CD14-positive monocyte (primary cell): ENCODE data around the gene EMC6. TPM values are rescaled to one million over a fixed set of nuclear protein-coding genes. Genes with fewer than 3 reads are reported as not detected.
A peak's percentile ranks its signal among the peaks of the same experiment; 100 is the strongest.

ENCODE experiments used
- DNase-seq, 3 donors: peaks; one replicate each; pipeline ENCODE4 v3.0.0-alpha.2; 2011 to 2022
- H2AFZ ChIP-seq: 2 replicates; pipeline ENCODE4 v1.6.0; 2012; ENCODE audit warnings: mild to moderate bottlenecking, low read depth, low read length, inconsistent platforms; ENCODE audit not compliant: insufficient read depth, poor library complexity, severe bottlenecking
- H3K27ac ChIP-seq, 2 donors: 1 replicate in 1 of 2; 2 replicates in 1 of 2; pipeline ENCODE4 v1.5.1; 2012 to 2013; ENCODE audit warnings: low read length in 2 of 2, control low read depth in 1 of 2, inconsistent platforms in 1 of 2, low read depth in 1 of 2, mild to moderate bottlenecking in 1 of 2
- H3K27me3 ChIP-seq, 2 donors: one replicate each; pipeline versions ENCODE4 v1.6.0 to v1.6.1; 2011 to 2013; ENCODE audit warnings: low read length in 2 of 2; ENCODE audit not compliant: control insufficient read depth in 2 of 2, insufficient read depth in 2 of 2
- H3K36me3 ChIP-seq, 2 donors: replicated peaks in 1 of 2; 1 replicate in 1 of 2; 2 replicates in 1 of 2; pipeline versions ENCODE4 v1.5.1 to v1.6.1; 2012 to 2013; ENCODE audit warnings: low read length in 2 of 2, control low read depth in 1 of 2, inconsistent platforms in 1 of 2, mild to moderate bottlenecking in 1 of 2; ENCODE audit not compliant: insufficient read depth in 2 of 2, control insufficient read depth in 1 of 2
- H3K4me1 ChIP-seq, 2 donors: 1 replicate in 1 of 2; 2 replicates in 1 of 2; pipeline versions ENCODE4 v1.5.1 to v1.6.1; 2012 to 2013; ENCODE audit warnings: low read length in 2 of 2, control low read depth in 1 of 2, inconsistent platforms in 1 of 2, mild to moderate bottlenecking in 1 of 2, moderate library complexity in 1 of 2; ENCODE audit not compliant: insufficient read depth in 2 of 2, control insufficient read depth in 1 of 2
- H3K4me2 ChIP-seq: replicated peaks from 2 replicates; pipeline ENCODE3; 2012; ENCODE audit warnings: low read length, moderate library complexity, mild to moderate bottlenecking; ENCODE audit not compliant: poor library complexity, severe bottlenecking; ENCODE audit errors: extremely low read depth
- H3K4me3 ChIP-seq, 3 experiments: fragments of 200-600 bp in 1 of 3; sonication (generic) in 1 of 3; replicated peaks in 1 of 3; 1 replicate in 2 of 3; 2 replicates in 1 of 3; pipeline ENCODE4 v1.5.1; 2011 to 2013; ENCODE audit warnings: low read length in 3 of 3, mild to moderate bottlenecking in 3 of 3, control low read depth in 2 of 3, low read depth in 2 of 3, inconsistent platforms in 1 of 3, moderate library complexity in 1 of 3
- H3K79me2 ChIP-seq: 2 replicates; pipeline ENCODE4 v1.6.0; 2012; ENCODE audit warnings: mild to moderate bottlenecking, control low read depth, inconsistent platforms, low read length, moderate library complexity; ENCODE audit not compliant: insufficient read depth
- H3K9ac ChIP-seq: 2 replicates; pipeline ENCODE4 v1.6.0; 2017; ENCODE audit warnings: low read length, mild to moderate bottlenecking; ENCODE audit not compliant: insufficient read depth, poor library complexity, severe bottlenecking
- H3K9me3 ChIP-seq, 2 donors: replicated peaks in 1 of 2; 1 replicate in 1 of 2; 2 replicates in 1 of 2; pipeline versions ENCODE4 v1.5.1 to v1.6.1; 2012 to 2013; ENCODE audit warnings: low read length in 2 of 2, control low read depth in 1 of 2; ENCODE audit not compliant: control insufficient read depth in 1 of 2, insufficient read depth in 1 of 2
- H4K20me1 ChIP-seq: 2 replicates; pipeline ENCODE4 v1.6.0; 2012; ENCODE audit warnings: mild to moderate bottlenecking, low read length, control low read depth, moderate library complexity; ENCODE audit not compliant: insufficient read depth
- H3K27ac Mint-ChIP-seq, 7 donors: one replicate each; pipeline ENCODE4 v1.8.0; 2020; ENCODE audit warnings: mild to moderate bottlenecking in 7 of 7, mixed read lengths in 7 of 7, moderate library complexity in 6 of 7, inconsistent platforms in 2 of 7
- H3K27me3 Mint-ChIP-seq, 3 donors: one replicate each; pipeline ENCODE4 v1.8.0; 2021 to 2022; ENCODE audit warnings: low read depth in 3 of 3, mild to moderate bottlenecking in 3 of 3, mixed read lengths in 3 of 3, moderate library complexity in 3 of 3, inconsistent platforms in 1 of 3
- H3K36me3 Mint-ChIP-seq, 2 donors: one replicate each; pipeline ENCODE4 v1.8.0; 2020; ENCODE audit warnings: mixed read lengths in 2 of 2, inconsistent platforms in 1 of 2, mild to moderate bottlenecking in 1 of 2
- H3K4me1 Mint-ChIP-seq: one replicate; pipeline ENCODE4 v1.8.0; 2020; ENCODE audit warnings: mild to moderate bottlenecking, mixed read lengths
- H3K4me3 Mint-ChIP-seq, 2 donors: one replicate each; pipeline ENCODE4 v1.8.0; 2020; ENCODE audit warnings: mild to moderate bottlenecking in 2 of 2, mixed read lengths in 2 of 2, moderate library complexity in 1 of 2
- H3K9me3 Mint-ChIP-seq, 7 donors: one replicate each; pipeline ENCODE4 v1.8.0; 2020 to 2022; ENCODE audit warnings: mixed read lengths in 7 of 7, mild to moderate bottlenecking in 6 of 7, moderate library complexity in 6 of 7, inconsistent platforms in 2 of 7
- CTCF ChIP-seq: fragments of 200-600 bp; IDR thresholded peaks from one replicate; pipeline ENCODE4 v1.8.0; 2022; ENCODE audit warnings: antibody characterized with exemption, mild to moderate bottlenecking
- WGBS: methylation state at CpG from one replicate; pipeline ENCODE4 v1.1.5; 2013; ENCODE audit warnings: missing lambda C conversion rate; ENCODE audit not compliant: insufficient coverage; 5-methylcytosine and 5-hydroxymethylcytosine counted together
- intact Hi-C, 2 donors: fragments of 100-400 bp; cut with micrococcal nuclease; formaldehyde crosslinking; loops; one replicate each; pipeline versions ENCODE4 v1.15.0 to v1.15.1; 2023
- polyA plus RNA-seq, 3 donors: library from polyadenylated mRNA; depleted of rRNA in 1 of 3; unstranded in 2 of 3; stranded (reverse) in 1 of 3; fragments of 300-500 nt in 2 of 3; fragments of >200 nt in 1 of 3; fragmentation: Illumina TruSeq in 2 of 3; gene quantifications; 1 replicate in 2 of 3; 2 replicates in 1 of 3; pipeline ENCODE4 v1.2.3, GENCODE V29; 2012 to 2021

The EMC6 gene
- polyA plus RNA-seq, 3 donors, result 24.4 to 118 (median 105) TPM

- Histone ChIP-seq H3K79me2 (no peaks in the 10 kb centered on the region), H3K9ac (no peak overlapping the region), H3K27me3 (no peaks in the 10 kb centered on the region), H3K36me3 (no peaks in the 10 kb centered on the region), H3K4me3 (no peak overlapping the region), H4K20me1 (no peaks in the 10 kb centered on the region), H3K27ac (no peak overlapping the region), H2AFZ (no peak overlapping the region), H3K4me2 (no peak overlapping the region), H3K4me1 (peaks cover 6 to 15% of the 10 kb centered on the region in 2 donors), H3K9me3 (no peaks in the 10 kb centered on the region)
- 89% methylated on average over 3 of the region's 13 CpGs for WGBS
- Mint-ChIP-seq H3K27ac (no peak overlapping the region), H3K9me3 (peaks cover 0 to 3% (median 0%) of the 10 kb centered on the region in 7 donors), H3K27me3 (peaks cover 6 to 15% (median 9%) of the 10 kb centered on the region in 3 donors), H3K4me3 (no peak overlapping the region), H3K36me3 (no peaks in the 10 kb centered on the region), H3K4me1 (peaks cover 19% of the 10 kb centered on the region)
- TF ChIP-seq CTCF, result no peak
- intact Hi-C loops, result no loop called here
- no peak for DNase-seq
Measured at GRCh38 chr17:3685174-3685573, 16.6 kb downstream of the EMC6 start.

- Mint-ChIP-seq H3K4me1 (peaks cover 4% of the 10 kb centered on the region), H3K4me3 (no peak overlapping the region), H3K36me3 (peaks cover 0 to 1% of the 10 kb centered on the region in 2 donors), H3K27me3 (peaks cover 6 to 13% (median 13%) of the 10 kb centered on the region in 3 donors), H3K27ac (peak overlapping the region in 2 of 7 donors; percentile 10 to 60), H3K9me3 (peaks cover 0 to 3% (median 0%) of the 10 kb centered on the region in 7 donors)
- no peak overlapping the region for H2AFZ ChIP-seq
- no peaks in the 10 kb centered on the region for H3K9me3 ChIP-seq
- no peaks in the 10 kb centered on the region for H3K4me1 ChIP-seq
- no peaks in the 10 kb centered on the region for H3K36me3 ChIP-seq
- DNase-seq, result no peak
- WGBS, result 86% methylated on average over 19 of the region's 19 CpGs
- no peak overlapping the region for H3K9ac ChIP-seq
- no peak for TF ChIP-seq CTCF
- no peak overlapping the region for H3K4me3 ChIP-seq
- no peaks in the 10 kb centered on the region for H4K20me1 ChIP-seq
- intact Hi-C loops, result no loop called here
- H3K79me2 ChIP-seq, result no peaks in the 10 kb centered on the region
- no peak overlapping the region for H3K4me2 ChIP-seq
- no peaks in the 10 kb centered on the region for H3K27me3 ChIP-seq
- H3K27ac ChIP-seq, result no peak overlapping the region
Measured at GRCh38 chr17:3688027-3688553, 19.5 kb downstream of the EMC6 start.
